Gastrocnemius medialis (tissue), 4 donors: Measurements from ENCODE around the gene LZTS3. TPM values are rescaled to one million over a fixed set of nuclear protein-coding genes. Genes with fewer than 3 reads are reported as not detected.

ENCODE experiments used
- ATAC-seq, 2 donors: fragments of 150-250 bp; one replicate each; pipeline ENCODE4 v1.9.1; 2016
- DNase-seq, 2 donors: peaks; one replicate each; pipeline ENCODE4 v3.0.0-alpha.2; 2019
- H3K27ac ChIP-seq, 4 donors: fragments of 200-600 bp; sonication (generic); 1 replicate in 1 of 4; 2 replicates in 3 of 4; pipeline ENCODE4 v1.5.1; 2016 to 2018; ENCODE audit warnings: mild to moderate bottlenecking in 2 of 4, moderate library complexity in 1 of 4
- H3K27me3 ChIP-seq, 3 donors: fragments of 200-600 bp; sonication (generic) in 2 of 3; 1 replicate in 1 of 3; 2 replicates in 2 of 3; pipeline versions ENCODE4 v1.5.1 to v1.6.0; 2016 to 2019; ENCODE audit warnings: mild to moderate bottlenecking in 1 of 3, moderate library complexity in 1 of 3
- H3K36me3 ChIP-seq, 2 donors: fragments of 200-600 bp; sonication (generic) in 1 of 2; one replicate each; pipeline ENCODE4 v1.5.1; 2017 to 2018
- H3K4me1 ChIP-seq, 2 donors: fragments of 200-600 bp; sonication (generic) in 1 of 2; one replicate each; pipeline ENCODE4 v1.5.1; 2016 to 2017; ENCODE audit warnings: mild to moderate bottlenecking in 2 of 2
- H3K4me3 ChIP-seq, 4 donors: fragments of 200-600 bp; sonication (generic) in 3 of 4; 1 replicate in 1 of 4; 2 replicates in 3 of 4; pipeline ENCODE4 v1.5.1; 2016 to 2019; ENCODE audit warnings: mild to moderate bottlenecking in 2 of 4
- H3K9me3 ChIP-seq, 3 donors: fragments of 200-600 bp; sonication (generic) in 2 of 3; 1 replicate in 1 of 3; 2 replicates in 2 of 3; pipeline ENCODE4 v1.5.1; 2016 to 2019
- POLR2A ChIP-seq, 2 donors: fragments of 450-650 bp; IDR thresholded peaks; one replicate each; pipeline ENCODE4 v1.6.1; 2017; ENCODE audit warnings: antibody characterized with exemption in 2 of 2, mild to moderate bottlenecking in 2 of 2, moderate library complexity in 2 of 2
- in situ Hi-C, 4 donors: fragments of 200-750 bp; cut with MboI; loops; one replicate each; pipeline versions ENCODE4 v1.15.0 to v1.8.0; 2017; ENCODE audit warnings: low sequenced_read_pairs in 4 of 4
- intact Hi-C: fragments of 100-400 bp; cut with DNase I; formaldehyde crosslinking; loops from one replicate; pipeline ENCODE4 v1.15.1; 2023; ENCODE audit warnings: low total_unique reads
- total RNA-seq, 4 donors: library from RNA; depleted of rRNA; stranded (reverse); fragments of >200 nt; gene quantifications; one replicate each; pipeline versions ENCODE4 v1.1.0 to v1.2.3, GENCODE V29; 2016
- TF ChIP-seq, protein P1 (sequence below), 5 experiments: fragments of 450-650 bp in 3 of 5; fragments of 200-600 bp in 2 of 5; sonication (generic) in 2 of 5; IDR thresholded peaks in 4 of 5; conservative IDR thresholded peaks in 1 of 5; 1 replicate in 4 of 5; 2 replicates in 1 of 5; pipeline ENCODE4 v1.5.1; 2016 to 2019; ENCODE audit warnings: antibody characterized with exemption in 5 of 5, mild to moderate bottlenecking in 3 of 5, moderate library complexity in 3 of 5

LZTS3 gene
- total RNA-seq, 4 donors from 2014 or later: 15.3 to 33.4 (median 18.9) TPM

DNA sequence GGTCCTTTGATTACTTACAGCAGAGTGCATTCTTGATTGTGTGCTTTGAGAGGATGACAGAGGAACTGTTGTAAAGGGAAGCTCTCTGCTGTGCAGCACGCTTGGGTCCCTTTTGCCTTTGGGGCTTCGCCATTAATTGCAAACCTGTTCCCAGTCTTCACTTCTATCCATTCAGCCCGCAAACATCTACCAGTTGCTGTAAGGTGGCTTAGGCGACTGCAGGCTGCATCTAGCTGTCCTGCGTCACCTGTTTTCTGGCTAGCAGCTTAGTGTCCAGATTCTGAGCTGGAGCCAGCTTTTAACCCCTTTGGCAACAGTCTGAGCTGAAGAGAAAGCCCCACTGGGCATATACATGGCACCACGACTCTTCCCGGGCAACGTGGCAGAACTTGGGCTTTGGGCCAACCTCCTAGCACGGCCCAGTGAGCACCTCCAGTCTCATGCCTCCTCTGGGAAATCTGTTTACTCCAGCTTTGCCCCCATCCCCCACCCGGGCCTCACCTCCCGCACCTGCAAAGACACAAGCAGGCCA lies 11.2 kb downstream of the LZTS3 start:
- TF ChIP-seq, protein P1, sequence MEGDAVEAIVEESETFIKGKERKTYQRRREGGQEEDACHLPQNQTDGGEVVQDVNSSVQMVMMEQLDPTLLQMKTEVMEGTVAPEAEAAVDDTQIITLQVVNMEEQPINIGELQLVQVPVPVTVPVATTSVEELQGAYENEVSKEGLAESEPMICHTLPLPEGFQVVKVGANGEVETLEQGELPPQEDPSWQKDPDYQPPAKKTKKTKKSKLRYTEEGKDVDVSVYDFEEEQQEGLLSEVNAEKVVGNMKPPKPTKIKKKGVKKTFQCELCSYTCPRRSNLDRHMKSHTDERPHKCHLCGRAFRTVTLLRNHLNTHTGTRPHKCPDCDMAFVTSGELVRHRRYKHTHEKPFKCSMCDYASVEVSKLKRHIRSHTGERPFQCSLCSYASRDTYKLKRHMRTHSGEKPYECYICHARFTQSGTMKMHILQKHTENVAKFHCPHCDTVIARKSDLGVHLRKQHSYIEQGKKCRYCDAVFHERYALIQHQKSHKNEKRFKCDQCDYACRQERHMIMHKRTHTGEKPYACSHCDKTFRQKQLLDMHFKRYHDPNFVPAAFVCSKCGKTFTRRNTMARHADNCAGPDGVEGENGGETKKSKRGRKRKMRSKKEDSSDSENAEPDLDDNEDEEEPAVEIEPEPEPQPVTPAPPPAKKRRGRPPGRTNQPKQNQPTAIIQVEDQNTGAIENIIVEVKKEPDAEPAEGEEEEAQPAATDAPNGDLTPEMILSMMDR (IDR thresholded peaks at IDR 0.05 in 4 of 5, conservative IDR thresholded peaks at IDR 0.05 in 1 of 5): no peak
- TF ChIP-seq POLR2A (IDR thresholded peaks at IDR 0.05): no peak
- Histone ChIP-seq H3K27ac (peak overlapping the region; percentile 52 to 68 (median 61)), H3K36me3 (no peaks in the 10 kb centered on the region), H3K4me3 (no peak overlapping the region), H3K4me1 (peaks cover 24 to 27% of the 10 kb centered on the region in 2 donors), H3K27me3 (no peaks in the 10 kb centered on the region), H3K9me3 (no peaks in the 10 kb centered on the region)
- intact Hi-C loops (no loop called here), in situ Hi-C loops (no loop called here)
- DNase-seq (no peak), ATAC-seq (no peak)

- intact Hi-C loops (no loop called here), in situ Hi-C loops (no loop called here)
- peaks cover 31 to 33% of the 10 kb centered on the region in 2 donors for H3K4me1 ChIP-seq
- no peaks in the 10 kb centered on the region for H3K9me3 ChIP-seq
- H3K27me3 ChIP-seq: no peaks in the 10 kb centered on the region
- TF ChIP-seq, protein P1 (IDR thresholded peaks at IDR 0.05 in 4 of 5, conservative IDR thresholded peaks at IDR 0.05 in 1 of 5): no peak
- no peak for TF ChIP-seq POLR2A (IDR thresholded peaks at IDR 0.05)
- H3K27ac ChIP-seq: peak overlapping the region in 2 of 4 donors; percentile 61 to 68
- no peak overlapping the region for H3K4me3 ChIP-seq
- ATAC-seq (no peak), DNase-seq (no peak)
- H3K36me3 ChIP-seq: no peaks in the 10 kb centered on the region
Measured at GRCh38 chr20:3161316-3162079, 11.9 kb downstream of the LZTS3 start.

GRCh38 chr20:3160418-3160817 lies 12.9 kb downstream of the LZTS3 start:
- no peaks in the 10 kb centered on the region for H3K9me3 ChIP-seq
- no peak for DNase-seq
- ATAC-seq: no peak
- in situ Hi-C loops: no loop called here
- H3K4me1 ChIP-seq: peaks cover 40 to 44% of the 10 kb centered on the region in 2 donors
- intact Hi-C loops: no loop called here
- H3K27ac ChIP-seq: peak overlapping the region; percentile 91 to 97 (median 95)
- TF ChIP-seq, protein P1 (IDR thresholded peaks at IDR 0.05 in 4 of 5, conservative IDR thresholded peaks at IDR 0.05 in 1 of 5): no peak
- no peak for TF ChIP-seq POLR2A (IDR thresholded peaks at IDR 0.05)
- H3K27me3 ChIP-seq: no peaks in the 10 kb centered on the region
- H3K4me3 ChIP-seq: peak overlapping the region in 3 of 4 donors; percentile 85 to 98 (median 96)
- peaks cover 0 to 4% of the 10 kb centered on the region in 2 donors for H3K36me3 ChIP-seq

- H3K27me3 ChIP-seq: no peaks in the 10 kb centered on the region
- H3K9me3 ChIP-seq: no peaks in the 10 kb centered on the region
- in situ Hi-C loops: no loop called here
- DNase-seq: no peak
- no peak for TF ChIP-seq POLR2A (IDR thresholded peaks at IDR 0.05)
- TF ChIP-seq, protein P1 (IDR thresholded peaks at IDR 0.05 in 4 of 5, conservative IDR thresholded peaks at IDR 0.05 in 1 of 5): no peak
- ATAC-seq: peak; percentile 37
- peaks cover 0 to 18% of the 10 kb centered on the region in 2 donors for H3K36me3 ChIP-seq
- peak overlapping the region; percentile 85 to 98 (median 94) for H3K4me3 ChIP-seq
- H3K4me1 ChIP-seq: peaks cover 50 to 52% of the 10 kb centered on the region in 2 donors
- peak overlapping the region; percentile 91 to 97 (median 95) for H3K27ac ChIP-seq
- intact Hi-C loops: loop anchor here (1.0 to 10.0 kb wide), 3 partner anchors 14 to 246 kb away; partner anchors contain the start of genes DNAAF9 and LZTS3
Measured at GRCh38 chr20:3158968-3159431, 14.3 kb downstream of the LZTS3 start.
